Measurements from ENCODE around the gene VRK2.
A peak's percentile ranks its signal among the peaks of the same experiment; 100 is the strongest.
"Not testable (repeated sequence)": the region's sequence is repeated elsewhere in the genome, so short reads cannot be mapped to it uniquely, and the experiment has no call there.

The VRK2 gene

GRCh38 chr2:58098254-58099095 lies 51.9 kb downstream of the VRK2 start:
- no peak for DNase-seq (ENCODE audit: low read depth, low spot score)
- no peak overlapping the region for H3K4me3 ChIP-seq (ENCODE audit: low read length)

- DNase-seq (ENCODE audit: low read depth, low spot score) = no peak
- H3K4me3 ChIP-seq (ENCODE audit: low read length) = no peak overlapping the region
Observed at GRCh38 chr2:58099096-58099769, 52.6 kb downstream of the VRK2 start.

- DNase-seq (ENCODE audit: low read depth, low spot score) = no peak
- H3K4me3 ChIP-seq (ENCODE audit: low read length) = no peak overlapping the region
Observed at GRCh38 chr2:58101500-58101899, 54.9 kb downstream of the VRK2 start.

- no peak for DNase-seq (ENCODE audit: low read depth, low spot score)
- H3K4me3 ChIP-seq (ENCODE audit: low read length) = no peak overlapping the region
Observed at GRCh38 chr2:58106896-58107295, 60.3 kb downstream of the VRK2 start.

- H3K4me3 ChIP-seq (ENCODE audit: low read length) = no peak overlapping the region
- DNase-seq (ENCODE audit: low read depth, low spot score) = no peak
Observed at GRCh38 chr2:58107803-58108710, 61.5 kb downstream of the VRK2 start.

GRCh38 chr2:58109481-58109880 lies 62.9 kb downstream of the VRK2 start:
- no peak for DNase-seq (ENCODE audit: low read depth, low spot score)
- H3K4me3 ChIP-seq (ENCODE audit: low read length) = no peak overlapping the region

GRCh38 chr2:58110765-58111164 lies 64.2 kb downstream of the VRK2 start:
- no peak for DNase-seq (ENCODE audit: low read depth, low spot score)
- H3K4me3 ChIP-seq (ENCODE audit: low read length) = no peak overlapping the region

GRCh38 chr2:58113563-58113962 lies 67.0 kb downstream of the VRK2 start:
- not testable (repeated sequence) for H3K4me3 ChIP-seq (ENCODE audit: low read length)

GRCh38 chr2:58120626-58121229 lies 74.1 kb downstream of the VRK2 start:
- DNase-seq (ENCODE audit: low read depth, low spot score) = no peak

More at GRCh38 chr2:58113563-58113962, 67.0 kb downstream of the VRK2 start:
- DNase-seq (ENCODE audit: low read depth, low spot score) = not testable (repeated sequence)

GRCh38 chr2:58122040-58122439 lies 75.4 kb downstream of the VRK2 start:
- no peak overlapping the region for H3K4me3 ChIP-seq (ENCODE audit: low read length)
- no peak for DNase-seq (ENCODE audit: low read depth, low spot score)

More at GRCh38 chr2:58120626-58121229, 74.1 kb downstream of the VRK2 start:
- H3K4me3 ChIP-seq (ENCODE audit: low read length) = no peak overlapping the region

GRCh38 chr2:58122540-58122939 lies 75.9 kb downstream of the VRK2 start:
- DNase-seq (ENCODE audit: low read depth, low spot score) = no peak
- no peak overlapping the region for H3K4me3 ChIP-seq (ENCODE audit: low read length)

GRCh38 chr2:58127111-58127510 lies 80.5 kb downstream of the VRK2 start:
- DNase-seq (ENCODE audit: low read depth, low spot score) = no peak
- H3K4me3 ChIP-seq (ENCODE audit: low read length) = no peak overlapping the region

GRCh38 chr2:58130238-58130637 lies 83.6 kb downstream of the VRK2 start:
- no peak for DNase-seq (ENCODE audit: low read depth, low spot score)
- no peak overlapping the region for H3K4me3 ChIP-seq (ENCODE audit: low read length)

GRCh38 chr2:58131191-58132011 lies 84.8 kb downstream of the VRK2 start:
- H3K4me3 ChIP-seq (ENCODE audit: low read length) = no peak overlapping the region
- DNase-seq (ENCODE audit: low read depth, low spot score) = peak; percentile 5

- H3K4me3 ChIP-seq (ENCODE audit: low read length) = no peak overlapping the region
- no peak for DNase-seq (ENCODE audit: low read depth, low spot score)
Observed at GRCh38 chr2:58133395-58133794, 86.8 kb downstream of the VRK2 start.

- no peak for DNase-seq (ENCODE audit: low read depth, low spot score)
Observed at GRCh38 chr2:58135861-58136260, 89.3 kb downstream of the VRK2 start.

GRCh38 chr2:58137221-58137620 lies 90.6 kb downstream of the VRK2 start:
- no peak for DNase-seq (ENCODE audit: low read depth, low spot score)
- H3K4me3 ChIP-seq (ENCODE audit: low read length) = no peak overlapping the region

More at GRCh38 chr2:58135861-58136260, 89.3 kb downstream of the VRK2 start:
- no peak overlapping the region for H3K4me3 ChIP-seq (ENCODE audit: low read length)

GRCh38 chr2:58137856-58138255 lies 91.2 kb downstream of the VRK2 start:
- no peak for DNase-seq (ENCODE audit: low read depth, low spot score)
- H3K4me3 ChIP-seq (ENCODE audit: low read length) = no peak overlapping the region

All from Jurkat, Clone E6-1 (cell line).